Effector memory CD4-positive, alpha-beta T cell (primary cell): Measurements from ENCODE around the gene LIM2.
A peak's percentile ranks its signal among the peaks of the same experiment; 100 is the strongest.
"Not testable (repeated sequence)": the region's sequence is repeated elsewhere in the genome, so short reads cannot be mapped to it uniquely, and the experiment has no call there.

Experiments used
- DNase-seq, 3 donors: peaks; one replicate each; pipeline ENCODE4 v3.0.0-alpha.2; 2020
- H3K27ac ChIP-seq: 2 replicates; pipeline ENCODE4 v1.7.0; 2013; ENCODE audit warnings: mild to moderate bottlenecking, low read length, moderate library complexity; ENCODE audit not compliant: insufficient read depth, poor library complexity, severe bottlenecking
- H3K27me3 ChIP-seq: replicated peaks from 2 replicates; pipeline ENCODE4 v1.7.0; 2013; ENCODE audit warnings: mild to moderate bottlenecking, low read length; ENCODE audit not compliant: insufficient read depth, control insufficient read depth, poor library complexity, severe bottlenecking
- H3K36me3 ChIP-seq: 2 replicates; pipeline ENCODE4 v1.7.0; 2013; ENCODE audit warnings: mild to moderate bottlenecking, low read length, moderate library complexity; ENCODE audit not compliant: control insufficient read depth, insufficient read depth
- H3K4me1 ChIP-seq: 2 replicates; pipeline ENCODE4 v1.7.0; 2013; ENCODE audit warnings: low read length, mild to moderate bottlenecking; ENCODE audit not compliant: control insufficient read depth, insufficient read depth, poor library complexity, severe bottlenecking
- H3K4me3 ChIP-seq: 2 replicates; pipeline ENCODE4 v1.7.0; 2013; ENCODE audit warnings: low read length, low read depth, mild to moderate bottlenecking; ENCODE audit not compliant: insufficient read depth, poor library complexity, severe bottlenecking
- H3K9me3 ChIP-seq: 2 replicates; pipeline ENCODE4 v1.7.0; 2013; ENCODE audit warnings: mild to moderate bottlenecking, low read length, moderate library complexity; ENCODE audit not compliant: control insufficient read depth

LIM2 gene

GRCh38 chr19:51397453-51397852 is 9.7 kb upstream of the LIM2 start:
- not testable (repeated sequence) for DNase-seq, H3K36me3 ChIP-seq, H3K27me3 ChIP-seq, H3K27ac ChIP-seq, H3K9me3 ChIP-seq, H3K4me3 ChIP-seq
- H3K4me1 ChIP-seq, result peaks cover 12% of the 10 kb centered on the region

GRCh38 chr19:51396175-51396574 is 8.4 kb upstream of the LIM2 start:
- DNase-seq, result no peak
- no peaks in the 10 kb centered on the region for H3K27me3 ChIP-seq
- H3K27ac ChIP-seq, result no peak overlapping the region
- H3K36me3 ChIP-seq, result no peaks in the 10 kb centered on the region
- no peak overlapping the region for H3K4me3 ChIP-seq
- peaks cover 12% of the 10 kb centered on the region for H3K4me1 ChIP-seq
- no peaks in the 10 kb centered on the region for H3K9me3 ChIP-seq

- no peaks in the 10 kb centered on the region for H3K36me3 ChIP-seq
- peaks cover 12% of the 10 kb centered on the region for H3K4me1 ChIP-seq
- peak; percentile 74 to 84 (median 79) for DNase-seq
- H3K27ac ChIP-seq, result peak overlapping the region; percentile 19
- H3K4me3 ChIP-seq, result peak overlapping the region; percentile 36
- no peaks in the 10 kb centered on the region for H3K9me3 ChIP-seq
- H3K27me3 ChIP-seq, result no peaks in the 10 kb centered on the region
Measured at GRCh38 chr19:51394050-51394836, 6.5 kb upstream of the LIM2 start.

- Histone ChIP-seq H3K27me3 (no peaks in the 10 kb centered on the region), H3K27ac (no peak overlapping the region), H3K9me3 (no peaks in the 10 kb centered on the region), H3K36me3 (no peaks in the 10 kb centered on the region), H3K4me3 (no peak overlapping the region), H3K4me1 (peaks cover 12% of the 10 kb centered on the region)
- no peak for DNase-seq
Measured at GRCh38 chr19:51392701-51393100, 4.9 kb upstream of the LIM2 start.

GRCh38 chr19:51391073-51391611 is 3.4 kb upstream of the LIM2 start:
- Histone ChIP-seq H3K9me3 (no peaks in the 10 kb centered on the region), H3K4me1 (peaks cover 12% of the 10 kb centered on the region), H3K27ac (no peak overlapping the region), H3K27me3 (no peaks in the 10 kb centered on the region), H3K36me3 (no peaks in the 10 kb centered on the region), H3K4me3 (no peak overlapping the region)
- no peak for DNase-seq

GRCh38 chr19:51389143-51389542 is 1.4 kb upstream of the LIM2 start:
- peaks cover 5% of the 10 kb centered on the region for H3K4me1 ChIP-seq
- H3K4me3 ChIP-seq, result no peak overlapping the region
- no peak overlapping the region for H3K27ac ChIP-seq

GRCh38 chr19:51386882-51387520 is 773 bp downstream of the LIM2 start:
- Histone ChIP-seq H3K4me3 (no peak overlapping the region), H3K27me3 (no peaks in the 10 kb centered on the region), H3K4me1 (no peaks in the 10 kb centered on the region), H3K9me3 (no peaks in the 10 kb centered on the region), H3K27ac (no peak overlapping the region), H3K36me3 (no peaks in the 10 kb centered on the region)
- no peak for DNase-seq

More at GRCh38 chr19:51389143-51389542, 1.4 kb upstream of the LIM2 start:
- Histone ChIP-seq H3K36me3 (no peaks in the 10 kb centered on the region), H3K27me3 (no peaks in the 10 kb centered on the region), H3K9me3 (no peaks in the 10 kb centered on the region)
- no peak for DNase-seq

- Histone ChIP-seq H3K27ac (no peak overlapping the region), H3K9me3 (no peaks in the 10 kb centered on the region), H3K4me3 (no peak overlapping the region), H3K27me3 (no peaks in the 10 kb centered on the region), H3K36me3 (no peaks in the 10 kb centered on the region), H3K4me1 (no peaks in the 10 kb centered on the region)
- DNase-seq, result no peak
Measured at GRCh38 chr19:51382004-51382403, 5.8 kb downstream of the LIM2 start.

- no peak overlapping the region for H3K4me3 ChIP-seq
- H3K27me3 ChIP-seq, result no peaks in the 10 kb centered on the region
Measured at GRCh38 chr19:51380379-51380778, 7.4 kb downstream of the LIM2 start.

GRCh38 chr19:51377422-51377821 is 10.4 kb downstream of the LIM2 start:
- no peak overlapping the region for H3K27ac ChIP-seq
- no peaks in the 10 kb centered on the region for H3K36me3 ChIP-seq
- no peak for DNase-seq
- H3K4me1 ChIP-seq, result peaks cover 19% of the 10 kb centered on the region
- H3K27me3 ChIP-seq, result no peaks in the 10 kb centered on the region
- no peak overlapping the region for H3K4me3 ChIP-seq
- no peaks in the 10 kb centered on the region for H3K9me3 ChIP-seq

More at GRCh38 chr19:51380379-51380778, 7.4 kb downstream of the LIM2 start:
- no peak for DNase-seq
- no peaks in the 10 kb centered on the region for H3K9me3 ChIP-seq
- H3K4me1 ChIP-seq, result peaks cover 2% of the 10 kb centered on the region
- no peaks in the 10 kb centered on the region for H3K36me3 ChIP-seq
- H3K27ac ChIP-seq, result no peak overlapping the region
